ENCODE results near the gene DHDDS. TPM values are rescaled to one million over a fixed set of nuclear protein-coding genes. Genes with fewer than 3 reads are reported as not detected.
"Not testable (repeated sequence)": the region's sequence is repeated elsewhere in the genome, so short reads cannot be mapped to it uniquely, and the experiment has no call there.

The DHDDS gene
- polyA plus RNA-seq, 1 donor from 2014 or later, result 28.9 TPM

- Histone ChIP-seq H3K36me3 (ENCODE audit: insufficient read depth, low read length) (no peaks in the 10 kb centered on the region), H4K20me1 (ENCODE audit: insufficient read depth) (no peaks in the 10 kb centered on the region), H3K4me3 (ENCODE audit: low read length) (peak overlapping the region; percentile 98), H3K4me2 (ENCODE audit: low read length) (peak overlapping the region; percentile 39), H3K9me2 (ENCODE audit: insufficient read depth, low read length) (no peaks in the 10 kb centered on the region), H3K79me2 (replicated peaks; ENCODE audit: insufficient read depth, low read length) (no peaks in the 10 kb centered on the region), H2AFZ (ENCODE audit: low read depth, low read length) (peak overlapping the region; percentile 90), H3K9me3 (ENCODE audit: low read length) (no peaks in the 10 kb centered on the region), H3K27me3 (ENCODE audit: insufficient read depth, low read depth, low read length) (no peaks in the 10 kb centered on the region), H3K27ac (ENCODE audit: low read length) (peak overlapping the region; percentile 51), H3F3A (ENCODE audit: insufficient read depth, low read length, poor library complexity, severe bottlenecking) (no peaks in the 10 kb centered on the region), H3K9ac (ENCODE audit: low read length) (peak overlapping the region; percentile 78)
- TF ChIP-seq MXI1 (conservative IDR thresholded peaks at IDR 0.05; ENCODE audit: poor library complexity, severe bottlenecking) (peak; percentile 79), TAF1 (IDR thresholded peaks at IDR 0.05; ENCODE audit: low read depth) (no peak), EZH2 (IDR thresholded peaks at IDR 0.05; ENCODE audit: borderline replicate concordance, insufficient read depth, low read length, poor library complexity, severe bottlenecking) (no peak), RAD21 (conservative IDR thresholded peaks at IDR 0.05) (peak; percentile 29), CTCF (IDR thresholded peaks at IDR 0.05; ENCODE audit: poor library complexity, severe bottlenecking) (no peak), REST (IDR thresholded peaks at IDR 0.05; ENCODE audit: borderline replicate concordance) (no peak), POLR2AphosphoS5 (IDR thresholded peaks at IDR 0.05) (peak; percentile 59), EP300 (conservative IDR thresholded peaks at IDR 0.05; ENCODE audit: poor library complexity, severe bottlenecking) (peak; percentile 25), SMC3 (conservative IDR thresholded peaks at IDR 0.05; ENCODE audit: poor library complexity) (peak; percentile 60)
Observed at GRCh38 chr1:26500488-26501175, 68.5 kb downstream of the DHDDS start.

GRCh38 chr1:26510711-26511110 is 78.6 kb downstream of the DHDDS start:
- not testable (repeated sequence) for H3K9ac ChIP-seq (ENCODE audit: low read length); H3F3A ChIP-seq (ENCODE audit: insufficient read depth, low read length, poor library complexity, severe bottlenecking); H4K20me1 ChIP-seq (ENCODE audit: insufficient read depth); H3K79me2 ChIP-seq (replicated peaks; ENCODE audit: insufficient read depth, low read length); H3K9me3 ChIP-seq (ENCODE audit: low read length); H2AFZ ChIP-seq (ENCODE audit: low read depth, low read length); H3K27ac ChIP-seq (ENCODE audit: low read length); H3K4me2 ChIP-seq (ENCODE audit: low read length); H3K4me3 ChIP-seq (ENCODE audit: low read length); H3K9me2 ChIP-seq (ENCODE audit: insufficient read depth, low read length); H3K27me3 ChIP-seq (ENCODE audit: insufficient read depth, low read depth, low read length); H3K36me3 ChIP-seq (ENCODE audit: insufficient read depth, low read length)

GRCh38 chr1:26515836-26516235 is 83.7 kb downstream of the DHDDS start:
- not testable (repeated sequence) for H3K36me3 ChIP-seq (ENCODE audit: insufficient read depth, low read length); H3K9me2 ChIP-seq (ENCODE audit: insufficient read depth, low read length); H3K4me2 ChIP-seq (ENCODE audit: low read length); H3K27ac ChIP-seq (ENCODE audit: low read length); H4K20me1 ChIP-seq (ENCODE audit: insufficient read depth); H3K4me3 ChIP-seq (ENCODE audit: low read length); H2AFZ ChIP-seq (ENCODE audit: low read depth, low read length); H3K9me3 ChIP-seq (ENCODE audit: low read length); H3F3A ChIP-seq (ENCODE audit: insufficient read depth, low read length, poor library complexity, severe bottlenecking); H3K79me2 ChIP-seq (replicated peaks; ENCODE audit: insufficient read depth, low read length); H3K27me3 ChIP-seq (ENCODE audit: insufficient read depth, low read depth, low read length); H3K9ac ChIP-seq (ENCODE audit: low read length)
